Measurements from ENCODE around the gene GBF1.
"Not testable (repeated sequence)": the region's sequence is repeated elsewhere in the genome, so short reads cannot be mapped to it uniquely, and the experiment has no call there.

Gene GBF1

DNA sequence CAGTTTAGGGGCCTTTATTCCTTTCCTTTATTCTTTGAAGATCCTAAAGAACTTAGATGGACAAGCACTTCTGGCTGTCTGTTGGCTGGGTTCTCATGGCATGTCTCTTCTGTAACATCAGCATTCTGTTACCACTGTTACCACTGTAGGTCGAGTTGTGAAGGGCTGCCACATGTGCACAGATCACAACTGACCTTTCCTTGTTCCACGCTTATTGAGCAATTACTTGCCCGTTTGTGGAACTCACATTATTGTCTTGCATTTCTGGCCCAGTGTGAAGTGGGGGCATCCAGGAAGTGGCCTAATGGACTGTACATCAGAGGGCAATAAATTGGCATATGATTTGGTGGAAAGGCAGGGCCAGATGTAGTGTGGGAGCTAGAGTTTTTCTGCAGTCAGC lies 23.7 kb downstream of the GBF1 start:
- DNase-seq (ENCODE audit: low read depth in 2 of 2) = no peak

DNA sequence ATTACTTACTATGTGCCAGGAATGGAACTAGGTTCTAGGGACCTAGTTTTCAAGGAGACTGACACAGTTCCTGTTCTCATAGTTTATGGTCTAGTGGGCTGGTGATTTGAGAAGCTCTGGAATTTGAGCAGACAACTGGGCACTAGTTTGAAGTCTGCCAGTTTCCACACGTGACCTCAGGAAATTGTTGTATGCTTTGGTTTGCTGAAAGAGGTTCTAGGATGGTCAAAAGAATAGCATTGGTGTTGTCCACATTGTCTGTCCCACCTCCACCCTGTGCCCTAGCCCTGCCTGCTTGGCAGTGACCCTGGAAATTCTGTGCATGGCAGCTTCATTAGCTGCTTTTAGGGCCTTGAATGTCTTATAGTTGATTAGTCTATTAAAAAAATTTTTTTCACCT lies 28.7 kb downstream of the GBF1 start:
- DNase-seq (ENCODE audit: low read depth in 2 of 2) = no peak

DNA sequence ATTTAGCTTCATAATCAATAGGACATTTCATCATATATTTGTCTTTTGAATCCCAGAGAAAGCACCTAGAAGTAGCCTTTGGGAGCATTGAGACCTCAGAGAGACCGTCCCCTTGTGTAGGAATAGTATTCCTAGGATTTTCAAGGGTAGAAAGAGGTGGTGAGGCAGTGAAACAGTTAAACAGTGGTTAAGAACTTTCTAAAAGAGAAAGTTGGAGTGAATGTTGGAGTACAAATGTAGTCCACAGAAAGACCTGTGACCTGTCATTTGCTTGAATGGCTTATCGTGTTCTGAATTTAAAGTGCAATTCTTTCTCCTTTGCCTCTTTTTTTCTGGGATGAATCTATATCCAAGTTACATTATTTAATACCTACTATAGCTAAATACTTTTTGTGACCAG lies 30.0 kb downstream of the GBF1 start:
- no peak for DNase-seq (ENCODE audit: low read depth in 2 of 2)

DNA sequence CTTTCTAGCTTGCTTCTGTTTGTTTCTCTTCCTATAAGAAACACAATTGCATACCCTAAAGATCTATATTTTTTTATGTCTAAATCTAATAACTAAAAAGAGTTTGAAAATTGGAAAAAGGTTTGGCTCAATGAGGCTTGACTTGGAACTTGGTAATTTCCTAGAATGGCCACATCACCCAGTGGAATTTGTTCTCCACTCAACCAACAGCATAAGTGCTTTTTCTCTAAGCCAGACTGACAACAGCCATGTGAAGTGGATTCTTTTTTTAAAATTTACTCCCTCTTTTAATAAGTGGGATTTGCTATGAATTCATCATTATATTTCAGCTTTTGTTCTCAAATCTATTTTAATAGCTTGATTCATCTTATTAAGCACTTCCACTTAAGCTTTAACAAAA lies 33.8 kb downstream of the GBF1 start:
- no peak for DNase-seq (ENCODE audit: low read depth in 2 of 2)

DNA sequence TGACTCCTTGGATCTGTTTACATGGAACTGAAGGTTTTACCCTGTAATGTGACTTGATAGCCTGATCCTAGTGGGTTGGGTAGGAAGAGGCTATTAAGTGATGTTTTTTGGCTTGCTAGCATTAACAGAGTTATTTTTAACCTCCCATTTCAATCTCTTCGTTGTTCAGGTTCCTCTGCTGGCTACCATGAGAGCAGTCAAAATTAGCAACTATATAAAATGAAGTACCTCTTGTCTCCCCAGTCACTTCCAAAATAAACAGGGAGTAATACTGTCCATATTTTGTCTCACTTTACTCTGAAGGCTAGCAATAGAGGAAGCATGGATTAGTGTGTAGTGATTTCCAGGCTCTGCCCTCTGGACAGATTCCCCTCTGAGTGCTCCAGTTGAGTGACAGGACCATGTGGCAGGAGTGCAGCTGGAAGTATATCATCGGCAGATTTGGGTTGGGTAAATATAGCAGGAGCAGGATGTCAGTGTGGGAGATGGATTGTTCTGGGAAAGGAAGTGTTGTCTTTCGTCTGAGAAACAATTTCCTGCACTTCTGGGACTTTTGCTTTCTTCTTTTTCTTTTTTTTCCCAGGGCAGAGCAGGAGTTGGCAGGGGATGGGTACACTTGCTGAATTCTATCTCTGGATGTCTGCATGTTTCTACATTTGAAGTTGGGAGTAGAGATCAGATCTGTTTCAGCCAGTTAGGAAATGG lies 35.2 kb downstream of the GBF1 start:
- no peak for DNase-seq (ENCODE audit: low read depth in 2 of 2)

DNA sequence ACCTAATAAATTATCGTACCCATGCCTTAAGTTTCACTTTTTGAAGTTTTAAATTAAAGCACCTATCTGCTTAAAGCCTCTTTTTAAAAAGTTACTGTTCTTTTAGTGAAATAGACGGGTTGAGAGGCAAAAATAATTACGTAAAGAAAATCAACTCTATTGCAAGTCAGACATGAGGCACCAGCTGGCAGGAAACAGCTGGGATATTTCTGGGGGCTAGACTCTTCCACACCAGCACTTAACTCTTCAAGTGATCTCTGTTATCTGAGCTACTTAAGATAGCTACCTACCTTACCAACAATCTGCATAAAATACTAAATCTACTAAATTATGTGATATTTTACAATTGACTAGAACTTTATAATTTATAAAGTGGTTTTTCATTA lies 35.8 kb downstream of the GBF1 start:
- DNase-seq (ENCODE audit: low read depth in 2 of 2) = no peak

DNA sequence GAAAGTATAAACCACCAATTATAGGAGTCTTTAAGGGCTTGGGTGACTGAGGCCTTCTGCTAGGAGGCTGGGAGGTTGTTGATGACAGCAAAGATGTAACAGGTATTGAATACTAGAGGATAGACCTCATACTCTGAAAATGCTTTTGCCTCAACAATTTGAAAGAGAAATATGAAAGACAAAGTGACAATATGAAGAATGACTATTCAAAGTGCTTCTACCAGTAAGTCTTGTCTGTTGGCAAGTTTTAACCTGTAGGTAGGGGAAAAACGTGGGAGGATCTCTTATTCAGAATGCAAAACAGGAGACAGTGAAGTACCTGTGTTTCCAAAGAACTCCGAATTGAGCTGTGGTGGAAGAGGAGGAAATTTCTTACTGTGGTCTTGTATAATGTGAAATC lies 38.2 kb downstream of the GBF1 start:
- no peak for DNase-seq (ENCODE audit: low read depth in 2 of 2)

DNA sequence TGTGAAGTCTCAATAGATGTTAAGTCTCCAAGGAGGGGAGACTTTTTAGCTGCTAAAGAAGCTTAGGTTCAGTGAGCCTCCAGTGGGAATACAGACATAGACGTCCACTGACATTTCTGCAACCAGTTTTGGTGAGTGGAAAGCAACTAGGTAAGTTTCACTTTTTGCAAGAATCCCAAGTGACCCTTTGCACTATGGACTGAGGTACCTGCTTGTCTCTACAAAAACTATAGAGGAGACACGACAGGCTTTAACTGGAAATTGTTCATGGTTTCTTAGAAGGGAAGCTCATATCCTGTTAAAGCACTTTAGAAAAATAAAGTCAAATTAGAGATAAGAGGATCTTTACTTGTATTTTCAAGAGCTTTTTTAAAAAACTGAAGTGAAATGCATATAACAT lies 38.6 kb downstream of the GBF1 start:
- no peak for DNase-seq (ENCODE audit: low read depth in 2 of 2)

DNA sequence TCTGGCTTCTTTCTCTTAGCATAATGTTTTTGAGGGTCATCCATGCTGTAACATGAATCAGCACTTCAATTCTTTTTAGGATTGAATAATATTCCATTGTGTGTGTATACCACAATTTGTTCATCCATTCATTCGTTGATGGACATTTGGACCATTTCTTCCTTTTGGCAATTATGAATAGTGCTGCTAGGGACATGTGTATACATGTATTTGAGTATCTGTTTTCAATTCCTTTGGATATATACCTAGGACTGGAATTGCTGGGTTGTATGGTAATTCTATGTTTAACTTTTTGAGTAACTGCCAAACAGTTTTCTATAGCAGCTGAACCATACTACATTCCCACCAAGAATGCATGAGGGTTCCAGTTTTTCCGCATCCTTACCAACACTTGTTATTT lies 39.2 kb downstream of the GBF1 start:
- no peak for DNase-seq (ENCODE audit: low read depth in 2 of 2)

DNA sequence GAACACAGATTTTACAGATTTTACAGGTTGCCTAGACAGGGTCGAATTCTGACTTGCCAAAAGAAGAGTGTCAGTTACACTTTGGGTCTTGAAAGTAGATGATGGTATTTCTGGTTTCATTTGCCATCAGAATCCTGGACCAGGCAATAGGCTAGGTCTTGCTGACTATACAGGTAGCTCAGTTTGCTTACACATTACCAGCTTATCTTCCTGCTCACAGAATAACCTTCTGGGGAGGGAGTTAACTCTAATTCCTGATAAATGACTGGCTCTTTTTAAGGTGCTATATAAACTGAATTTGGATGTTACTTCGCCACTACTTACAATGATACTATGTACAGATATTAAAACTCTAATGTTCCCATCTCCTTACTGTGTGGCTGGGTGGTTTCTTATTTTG lies 39.8 kb downstream of the GBF1 start:
- DNase-seq (ENCODE audit: low read depth in 2 of 2) = no peak

DNA sequence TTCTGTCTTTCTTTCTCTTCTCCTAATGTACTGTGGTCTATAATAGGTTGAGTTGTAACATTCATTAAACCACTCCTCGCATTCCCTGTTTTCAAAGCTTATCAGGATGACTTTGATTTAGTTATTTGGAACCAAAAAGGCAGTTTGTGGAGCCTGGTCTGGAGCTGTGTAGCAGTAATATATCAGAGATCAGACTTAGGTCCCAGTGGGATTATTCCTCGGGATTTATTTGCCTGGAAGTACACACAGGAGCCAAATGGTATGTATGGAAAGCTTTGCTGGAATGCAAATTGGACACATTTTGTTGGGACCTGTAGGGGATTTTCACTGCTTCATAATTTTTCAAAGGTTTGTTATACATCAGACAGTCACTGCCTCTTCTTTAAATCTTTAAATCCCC lies 40.9 kb downstream of the GBF1 start:
- no peak for DNase-seq (ENCODE audit: low read depth in 2 of 2)

DNA sequence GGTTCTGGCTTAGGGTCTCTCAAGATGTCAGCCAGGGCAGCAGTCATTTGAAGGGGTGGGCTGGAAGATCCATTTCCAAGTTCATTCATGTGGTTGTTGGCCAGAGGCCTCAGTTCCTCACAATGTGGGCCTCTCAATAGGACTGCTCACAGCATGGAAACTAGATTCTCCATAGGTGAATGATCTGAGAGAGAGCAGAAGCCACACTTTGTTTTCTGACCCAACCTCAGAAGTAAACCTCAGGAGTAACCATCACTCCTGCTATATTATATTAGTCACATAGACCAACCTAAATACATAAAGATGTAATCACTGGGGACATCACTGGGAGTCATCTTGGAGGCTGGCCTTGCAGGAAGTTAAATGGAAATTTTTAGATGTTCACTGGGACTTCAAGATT lies 42.2 kb downstream of the GBF1 start:
- no peak for DNase-seq (ENCODE audit: low read depth in 2 of 2)

DNA sequence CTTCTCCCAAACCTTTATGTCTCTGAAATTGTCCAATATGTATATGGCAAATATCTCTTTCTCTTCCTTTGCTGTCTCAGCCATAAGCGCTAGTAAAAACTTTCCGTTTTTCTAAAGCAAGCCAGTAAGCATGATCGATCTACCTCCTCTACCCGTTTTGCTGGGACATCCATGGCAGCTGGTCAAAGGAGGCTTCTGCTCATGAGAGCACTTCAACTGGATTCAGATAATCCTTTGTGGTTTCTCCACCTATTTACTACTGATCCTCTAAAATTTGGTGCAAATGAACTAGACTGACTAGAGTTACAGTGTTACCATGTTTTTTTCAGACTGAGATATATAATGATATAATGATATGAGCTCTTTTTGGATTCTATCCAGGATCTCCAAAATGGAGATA lies 42.7 kb downstream of the GBF1 start:
- no peak for DNase-seq (ENCODE audit: low read depth in 2 of 2)

DNA sequence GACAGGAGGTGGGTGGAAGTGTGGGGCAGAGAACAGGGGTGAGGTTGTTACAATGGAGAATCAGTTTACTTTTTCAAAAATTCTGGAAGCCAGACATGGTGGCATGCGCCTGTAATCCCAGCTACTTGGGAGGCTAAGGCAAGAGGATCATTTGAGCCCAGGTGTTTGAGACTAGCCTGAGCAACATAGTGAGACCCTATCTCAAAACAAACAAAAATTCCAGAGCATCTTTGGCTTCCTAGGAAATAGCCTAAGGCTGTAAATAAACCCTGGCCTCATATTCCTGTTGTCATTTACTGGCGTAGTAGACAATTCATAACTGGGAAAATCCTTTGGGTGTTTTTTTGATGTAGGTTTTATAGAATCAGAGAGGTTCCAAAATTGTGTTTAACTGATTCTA lies 44.0 kb downstream of the GBF1 start:
- DNase-seq (ENCODE audit: low read depth in 2 of 2) = no peak

DNA sequence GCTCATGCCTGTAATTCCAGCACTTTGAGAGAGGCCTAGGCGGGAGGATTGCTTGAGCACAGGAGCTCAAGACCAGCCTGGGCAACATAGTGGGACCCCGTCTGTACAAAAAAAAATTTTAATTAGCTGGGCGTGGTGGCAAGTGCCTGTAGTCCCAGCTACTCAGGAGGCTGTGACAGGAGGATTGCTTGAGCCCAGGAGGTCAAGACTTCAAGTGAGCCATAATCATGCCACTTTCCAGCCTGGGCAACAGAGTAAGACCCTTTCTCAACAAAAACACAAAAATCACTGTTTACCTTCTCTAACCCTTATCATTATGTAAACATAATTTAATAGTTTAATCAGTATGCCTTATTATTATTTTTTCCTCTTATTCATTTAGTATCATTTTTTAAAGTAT lies 44.5 kb downstream of the GBF1 start:
- DNase-seq (ENCODE audit: low read depth in 2 of 2) = no peak

DNA sequence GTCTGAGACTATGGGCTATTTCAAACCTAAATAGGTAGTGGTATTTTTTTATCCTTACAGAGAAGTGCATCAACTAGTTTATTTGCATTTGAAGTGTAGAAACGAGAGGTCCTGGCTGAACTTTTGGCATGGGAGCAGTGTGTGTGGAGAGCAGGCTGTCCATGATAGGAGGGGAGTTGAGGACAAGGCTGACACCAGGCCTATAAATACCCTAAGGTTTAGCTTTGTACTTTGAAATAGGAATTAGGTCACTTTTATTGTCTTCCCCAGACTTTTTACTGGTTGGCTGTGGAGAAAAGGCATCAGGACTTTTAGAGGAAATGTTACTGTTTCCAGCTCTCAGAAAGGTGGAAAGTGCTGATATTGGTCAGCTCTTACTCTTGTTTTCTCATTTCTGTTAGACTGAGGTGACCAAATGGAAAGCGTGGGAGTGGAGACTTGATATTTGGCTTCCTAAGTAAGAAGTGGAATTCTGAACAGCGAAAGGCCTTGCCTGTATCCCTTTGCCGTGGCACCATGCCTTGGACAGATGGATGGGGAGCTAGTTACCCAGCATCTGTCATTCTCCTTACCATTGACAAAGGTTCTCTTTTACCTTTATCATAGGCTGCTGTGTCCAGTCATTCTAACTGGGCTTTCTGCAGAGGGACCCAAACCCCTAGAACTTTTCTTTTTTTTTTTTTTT lies 46.0 kb downstream of the GBF1 start:
- DNase-seq (ENCODE audit: low read depth in 2 of 2) = no peak

DNA sequence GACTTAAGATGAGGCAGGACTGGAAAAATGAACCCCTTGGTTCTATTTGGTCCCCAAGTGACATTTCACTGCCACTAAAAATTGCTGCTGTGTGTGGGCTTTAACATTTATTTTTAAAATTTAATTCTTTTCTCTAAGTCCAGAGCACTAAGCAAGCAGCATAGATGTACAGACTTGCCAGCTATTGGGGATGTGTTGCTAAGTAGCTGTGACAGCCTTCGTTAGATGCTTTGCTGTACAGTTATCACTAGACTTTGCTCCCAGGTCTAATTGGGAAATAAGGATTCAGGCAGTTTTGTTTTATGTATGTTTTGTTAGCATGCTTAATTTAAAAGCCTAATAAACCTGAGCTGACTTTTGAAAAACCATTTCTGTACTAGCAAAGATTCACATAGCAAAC lies 51.8 kb downstream of the GBF1 start:
- DNase-seq (ENCODE audit: low read depth in 2 of 2) = no peak

DNA sequence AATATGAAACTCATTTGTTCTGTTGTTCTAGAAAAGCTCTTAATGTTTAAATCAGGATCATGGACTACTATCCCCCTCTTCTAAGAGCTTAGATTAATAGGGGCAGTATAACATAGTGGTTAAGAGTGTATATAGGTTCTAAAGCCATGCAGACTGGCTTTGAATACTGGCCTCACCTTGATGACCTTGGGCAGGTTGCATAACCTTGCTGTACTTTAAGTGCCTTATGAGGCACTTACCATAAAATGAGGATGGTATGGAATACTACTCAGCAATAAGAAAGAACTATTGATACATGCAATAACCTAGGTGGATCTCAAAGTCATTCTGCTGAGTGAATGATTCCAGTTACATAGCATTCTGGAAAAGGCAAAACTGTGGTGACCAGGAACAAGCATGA lies 53.6 kb downstream of the GBF1 start:
- no peak for DNase-seq (ENCODE audit: low read depth in 2 of 2)

DNA sequence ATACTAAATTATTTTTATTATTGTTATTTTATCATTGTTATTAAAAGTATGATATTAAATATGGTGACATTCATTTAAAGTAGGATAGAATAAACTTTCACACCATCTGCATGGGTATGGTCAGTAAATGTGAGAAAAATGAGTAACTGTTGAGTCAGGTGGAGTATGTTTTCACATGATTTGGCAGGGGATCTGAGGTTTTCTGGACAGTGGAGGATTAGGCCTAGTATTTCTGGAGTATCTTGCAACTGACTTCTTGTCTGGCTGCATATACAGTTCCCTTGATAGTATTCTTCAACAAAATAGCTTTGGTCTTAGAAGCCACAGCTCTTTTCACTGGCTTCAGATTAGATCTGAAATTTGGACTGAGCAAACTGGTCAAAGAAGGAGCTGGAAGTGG lies 54.5 kb downstream of the GBF1 start:
- no peak for DNase-seq (ENCODE audit: low read depth in 2 of 2)

DNA sequence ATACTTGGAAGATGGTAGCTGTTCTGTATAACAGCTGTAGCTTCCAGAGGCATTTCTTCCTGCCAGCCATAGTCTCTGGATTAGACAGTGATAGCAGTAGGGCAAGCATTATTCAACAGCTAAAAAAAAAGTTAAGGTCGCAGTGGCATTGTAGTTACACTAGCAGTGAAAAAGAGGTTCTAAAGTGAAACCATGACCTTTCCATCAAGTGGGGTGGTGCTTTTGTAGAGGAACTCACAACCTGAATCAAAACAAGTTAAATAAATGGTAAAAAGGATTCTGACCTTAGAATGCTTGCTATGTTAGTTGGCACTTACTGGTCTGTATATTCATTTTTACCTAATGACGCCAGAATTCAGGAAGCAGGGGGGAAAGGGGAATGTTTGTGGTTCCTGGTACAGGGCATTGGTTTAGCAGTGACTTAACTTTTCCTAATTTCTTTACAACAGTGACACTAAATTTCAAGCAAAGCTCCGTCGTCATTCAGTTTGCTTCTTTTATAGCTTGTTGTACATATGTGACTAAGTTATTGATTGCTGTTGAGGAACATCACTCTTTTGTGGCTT lies 55.0 kb downstream of the GBF1 start:
- DNase-seq (ENCODE audit: low read depth in 2 of 2) = no peak

DNA sequence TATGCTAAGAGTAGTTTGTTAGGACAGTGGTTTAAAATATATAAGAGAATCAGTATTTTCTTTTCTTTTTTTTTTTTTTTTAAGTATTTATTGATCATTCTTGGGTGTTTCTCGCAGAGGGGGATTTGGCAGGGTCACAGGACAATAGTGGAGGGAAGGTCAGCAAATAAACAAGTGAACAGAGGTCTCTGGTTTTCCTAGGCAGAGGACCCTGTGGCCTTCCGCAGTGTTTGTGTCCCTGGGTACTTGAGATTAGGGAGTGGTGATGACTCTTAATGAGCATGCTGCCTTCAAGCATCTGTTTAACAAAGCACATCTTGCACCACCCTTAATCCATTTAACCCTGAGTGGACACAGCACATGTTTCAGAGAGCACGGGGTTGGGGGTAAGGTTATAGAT lies 55.6 kb downstream of the GBF1 start:
- not testable (repeated sequence) for DNase-seq (ENCODE audit: low read depth in 2 of 2)

DNA sequence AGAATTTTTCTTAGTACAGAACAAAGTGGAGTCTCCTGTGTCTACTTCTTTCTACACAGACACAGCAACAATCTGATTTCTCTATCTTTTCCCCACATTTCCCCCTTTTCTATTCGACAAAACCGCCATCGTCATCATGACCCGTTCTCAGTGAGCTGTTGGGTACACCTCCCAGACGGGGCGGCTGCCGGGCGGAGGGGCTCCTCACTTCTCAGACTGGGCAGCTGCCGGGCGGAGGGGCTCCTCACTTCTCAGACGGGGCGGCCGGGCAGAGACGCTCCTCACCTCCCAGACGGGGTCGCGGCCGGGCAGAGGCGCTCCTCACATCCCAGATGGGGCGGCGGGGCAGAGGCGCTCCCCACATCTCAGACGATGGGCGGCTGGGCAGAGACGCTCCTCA lies 56.0 kb downstream of the GBF1 start:
- DNase-seq (ENCODE audit: low read depth in 2 of 2) = not testable (repeated sequence)

DNA sequence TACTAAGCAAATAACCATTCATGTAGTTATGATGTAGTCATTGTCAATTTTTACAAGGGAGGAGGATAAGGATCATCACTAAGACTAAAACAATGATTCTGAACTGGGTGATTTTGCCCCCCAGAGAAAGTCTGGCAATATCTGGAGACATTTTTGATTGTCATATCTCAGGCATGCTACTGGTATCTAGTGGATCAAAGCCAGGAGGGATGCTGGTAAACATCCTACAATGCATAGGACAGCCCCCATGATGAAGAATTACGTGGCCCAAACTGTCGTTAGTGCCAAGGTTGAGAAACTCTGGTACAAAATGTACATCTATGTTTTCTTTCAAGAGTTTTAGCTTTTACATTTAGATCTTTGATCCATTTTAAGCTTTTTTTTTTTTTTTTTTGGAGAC lies 57.3 kb downstream of the GBF1 start:
- DNase-seq (ENCODE audit: low read depth in 2 of 2) = no peak

DNA sequence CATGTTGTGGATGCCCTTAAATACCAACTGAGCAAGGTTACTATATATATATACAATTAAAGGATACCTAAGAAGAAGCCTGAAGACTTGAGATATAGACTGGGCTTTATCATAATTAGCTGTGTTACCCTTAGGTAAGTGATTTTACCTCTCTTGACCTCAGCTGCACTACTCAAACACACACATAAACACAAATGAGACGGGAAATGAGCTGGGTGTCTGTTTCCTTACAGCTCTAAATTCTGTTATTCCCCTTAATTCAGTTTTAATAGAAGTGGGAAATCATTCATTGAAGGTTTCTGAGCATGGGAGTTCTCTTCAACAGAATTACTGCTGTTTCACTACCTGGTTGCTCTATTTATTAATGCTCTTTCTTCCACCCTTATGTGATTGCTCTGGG lies 60.7 kb downstream of the GBF1 start:
- DNase-seq (ENCODE audit: low read depth in 2 of 2) = no peak
